HG03460 (cell line): ENCODE results near the gene ARL4C.
"Not testable (repeated sequence)": the region's sequence is repeated elsewhere in the genome, so short reads cannot be mapped to it uniquely, and the experiment has no call there.

ENCODE experiments used
- ATAC-seq: cut with Tn5 transposase; IDR thresholded peaks from one replicate; pipeline ENCODE4 v1.9.1; 2021; ENCODE audit not compliant: unreplicated experiment

The ARL4C gene

GRCh38 chr2:234478121-234478858 is 18.6 kb downstream of the ARL4C start:
- ATAC-seq: no peak

GRCh38 chr2:234476766-234477165 is 20.1 kb downstream of the ARL4C start:
- ATAC-seq: no peak

GRCh38 chr2:234474654-234475053 is 22.2 kb downstream of the ARL4C start:
- no peak for ATAC-seq

GRCh38 chr2:234472155-234472554 is 24.7 kb downstream of the ARL4C start:
- no peak for ATAC-seq

GRCh38 chr2:234469972-234470371 is 26.9 kb downstream of the ARL4C start:
- ATAC-seq: no peak

GRCh38 chr2:234469251-234469845 is 27.5 kb downstream of the ARL4C start:
- no peak for ATAC-seq

- no peak for ATAC-seq
These were observed 28.4 kb downstream of the ARL4C start for GRCh38 chr2:234468503-234468902.

GRCh38 chr2:234467289-234467688 is 29.6 kb downstream of the ARL4C start:
- ATAC-seq: no peak

- ATAC-seq: no peak
These were observed 32.6 kb downstream of the ARL4C start for GRCh38 chr2:234464291-234464645.

- no peak for ATAC-seq
These were observed 33.1 kb downstream of the ARL4C start for GRCh38 chr2:234463626-234464290.

GRCh38 chr2:234462218-234462992 is 34.5 kb downstream of the ARL4C start:
- ATAC-seq: no peak

GRCh38 chr2:234459401-234460009 is 37.4 kb downstream of the ARL4C start:
- no peak for ATAC-seq

- ATAC-seq: no peak
These were observed 38.4 kb downstream of the ARL4C start for GRCh38 chr2:234458466-234458865.

- no peak for ATAC-seq
These were observed 39.5 kb downstream of the ARL4C start for GRCh38 chr2:234457421-234457820.

GRCh38 chr2:234455246-234455645 is 41.6 kb downstream of the ARL4C start:
- not testable (repeated sequence) for ATAC-seq

GRCh38 chr2:234454433-234454832 is 42.4 kb downstream of the ARL4C start:
- no peak for ATAC-seq

- ATAC-seq: no peak
These were observed 43.7 kb downstream of the ARL4C start for GRCh38 chr2:234453216-234453615.

GRCh38 chr2:234451852-234452625 is 44.8 kb downstream of the ARL4C start:
- ATAC-seq: no peak

GRCh38 chr2:234451242-234451641 is 45.6 kb downstream of the ARL4C start:
- no peak for ATAC-seq

- no peak for ATAC-seq
These were observed 46.3 kb downstream of the ARL4C start for GRCh38 chr2:234450431-234451124.
